Chondrocyte (in vitro differentiated cells): ENCODE results near the gene EEF1AKMT3. TPM values are rescaled to one million over a fixed set of nuclear protein-coding genes. Genes with fewer than 3 reads are reported as not detected.
A peak's percentile ranks its signal among the peaks of the same experiment; 100 is the strongest.

Source experiments
- DNase-seq: peaks from one replicate; pipeline ENCODE4 v3.0.0; 2021; ENCODE audit warnings: mixed read lengths, low spot score
- H3K27ac Mint-ChIP-seq: one replicate; pipeline ENCODE4 v1.8.0; 2021; ENCODE audit warnings: mild to moderate bottlenecking, moderate library complexity, mixed read lengths; ENCODE audit not compliant: unreplicated experiment
- H3K27me3 Mint-ChIP-seq: 2 replicates; pipeline ENCODE4 v1.8.0; 2021; ENCODE audit warnings: low read depth, mixed read lengths
- H3K36me3 Mint-ChIP-seq: 2 replicates; pipeline ENCODE4 v1.8.0; 2021; ENCODE audit warnings: low read depth, mixed read lengths
- H3K4me1 Mint-ChIP-seq: 2 replicates; pipeline ENCODE4 v1.8.0; 2021; ENCODE audit warnings: low read depth, mild to moderate bottlenecking, mixed read lengths
- H3K4me3 Mint-ChIP-seq: one replicate; pipeline ENCODE4 v1.8.0; 2021; ENCODE audit warnings: mild to moderate bottlenecking, moderate library complexity, mixed read lengths; ENCODE audit not compliant: unreplicated experiment
- H3K9me3 Mint-ChIP-seq: 2 replicates; pipeline ENCODE4 v1.8.0; 2021; ENCODE audit warnings: low read depth, mixed read lengths
- total RNA-seq: library from RNA; stranded (reverse); gene quantifications from 3 replicates; pipeline ENCODE4 v1.2.1, GENCODE V29; 2021
- TF ChIP-seq, protein P1 (sequence below): fragments of 200-600 bp; sonication (generic); IDR thresholded peaks from 2 replicates; pipeline ENCODE4 v1.5.0; 2021; ENCODE audit warnings: antibody characterized with exemption, mild to moderate bottlenecking, moderate library complexity

Gene EEF1AKMT3
- total RNA-seq, 1 donor from 2014 or later, result 13.6 TPM

- no peaks in the 10 kb centered on the region for H3K9me3 Mint-ChIP-seq
- H3K36me3 Mint-ChIP-seq, result peaks cover 34% of the 10 kb centered on the region
- peak overlapping the region; percentile 42 for H3K27ac Mint-ChIP-seq
- no peaks in the 10 kb centered on the region for H3K27me3 Mint-ChIP-seq
- no peak overlapping the region for H3K4me3 Mint-ChIP-seq
- no peak for DNase-seq
- peaks cover 5% of the 10 kb centered on the region for H3K4me1 Mint-ChIP-seq
- TF ChIP-seq, protein P1, sequence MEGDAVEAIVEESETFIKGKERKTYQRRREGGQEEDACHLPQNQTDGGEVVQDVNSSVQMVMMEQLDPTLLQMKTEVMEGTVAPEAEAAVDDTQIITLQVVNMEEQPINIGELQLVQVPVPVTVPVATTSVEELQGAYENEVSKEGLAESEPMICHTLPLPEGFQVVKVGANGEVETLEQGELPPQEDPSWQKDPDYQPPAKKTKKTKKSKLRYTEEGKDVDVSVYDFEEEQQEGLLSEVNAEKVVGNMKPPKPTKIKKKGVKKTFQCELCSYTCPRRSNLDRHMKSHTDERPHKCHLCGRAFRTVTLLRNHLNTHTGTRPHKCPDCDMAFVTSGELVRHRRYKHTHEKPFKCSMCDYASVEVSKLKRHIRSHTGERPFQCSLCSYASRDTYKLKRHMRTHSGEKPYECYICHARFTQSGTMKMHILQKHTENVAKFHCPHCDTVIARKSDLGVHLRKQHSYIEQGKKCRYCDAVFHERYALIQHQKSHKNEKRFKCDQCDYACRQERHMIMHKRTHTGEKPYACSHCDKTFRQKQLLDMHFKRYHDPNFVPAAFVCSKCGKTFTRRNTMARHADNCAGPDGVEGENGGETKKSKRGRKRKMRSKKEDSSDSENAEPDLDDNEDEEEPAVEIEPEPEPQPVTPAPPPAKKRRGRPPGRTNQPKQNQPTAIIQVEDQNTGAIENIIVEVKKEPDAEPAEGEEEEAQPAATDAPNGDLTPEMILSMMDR, result no peak
Observed at GRCh38 chr12:57800965-57801364, 28.6 kb downstream of the EEF1AKMT3 start.

GRCh38 chr12:57802607-57803006, 30.2 kb downstream of the EEF1AKMT3 start:
- H3K27me3 Mint-ChIP-seq, result no peaks in the 10 kb centered on the region
- no peak for DNase-seq
- H3K36me3 Mint-ChIP-seq, result peaks cover 39% of the 10 kb centered on the region
- peak overlapping the region; percentile 2 for H3K27ac Mint-ChIP-seq
- H3K4me3 Mint-ChIP-seq, result no peak overlapping the region
- no peaks in the 10 kb centered on the region for H3K9me3 Mint-ChIP-seq
- peaks cover 5% of the 10 kb centered on the region for H3K4me1 Mint-ChIP-seq
- TF ChIP-seq, protein P1, result no peak

GRCh38 chr12:57803319-57803893, 31.0 kb downstream of the EEF1AKMT3 start:
- DNase-seq, result no peak
- Mint-ChIP-seq H3K27ac (peak overlapping the region; percentile 29), H3K9me3 (no peaks in the 10 kb centered on the region), H3K4me3 (no peak overlapping the region), H3K36me3 (peaks cover 42% of the 10 kb centered on the region), H3K27me3 (no peaks in the 10 kb centered on the region), H3K4me1 (peaks cover 5% of the 10 kb centered on the region)
- TF ChIP-seq, protein P1, result peak; percentile 86

- H3K27ac Mint-ChIP-seq, result no peak overlapping the region
Observed at GRCh38 chr12:57806677-57807076, 34.3 kb downstream of the EEF1AKMT3 start.

DNA sequence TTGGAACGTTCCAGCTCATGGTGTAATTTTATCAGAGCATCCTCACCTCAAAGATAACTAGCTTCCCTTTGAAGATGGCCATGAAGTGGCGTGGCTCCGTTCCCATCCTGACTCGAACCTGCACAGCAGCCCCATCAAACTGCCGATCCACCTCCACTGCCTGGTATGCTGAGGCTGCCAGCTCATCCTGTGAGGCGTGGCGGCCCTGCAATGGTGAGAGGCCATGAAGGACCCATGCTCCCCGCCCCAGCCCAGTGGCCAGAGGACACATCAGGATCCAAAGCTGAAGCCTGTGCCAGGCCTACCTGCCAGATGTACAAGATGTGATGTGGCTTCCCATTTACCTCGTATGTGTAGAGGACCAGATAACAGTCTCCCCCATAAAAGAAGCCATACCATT, 34.9 kb downstream of the EEF1AKMT3 start:
- Mint-ChIP-seq H3K9me3 (no peaks in the 10 kb centered on the region), H3K36me3 (peaks cover 27% of the 10 kb centered on the region)

More at GRCh38 chr12:57806677-57807076, 34.3 kb downstream of the EEF1AKMT3 start:
- Mint-ChIP-seq H3K9me3 (no peaks in the 10 kb centered on the region), H3K36me3 (peaks cover 33% of the 10 kb centered on the region), H3K4me1 (peaks cover 9% of the 10 kb centered on the region), H3K4me3 (no peak overlapping the region), H3K27me3 (no peaks in the 10 kb centered on the region)
- no peak for DNase-seq
- TF ChIP-seq, protein P1, result no peak

More for the DNA sequence above, 34.9 kb downstream of the EEF1AKMT3 start:
- H3K4me3 Mint-ChIP-seq, result no peak overlapping the region
- DNase-seq, result peak; percentile 78
- TF ChIP-seq, protein P1, result no peak
- no peak overlapping the region for H3K27ac Mint-ChIP-seq
- peaks cover 9% of the 10 kb centered on the region for H3K4me1 Mint-ChIP-seq
- no peaks in the 10 kb centered on the region for H3K27me3 Mint-ChIP-seq
